Measurements from ENCODE around the gene CELF4.

DNA sequence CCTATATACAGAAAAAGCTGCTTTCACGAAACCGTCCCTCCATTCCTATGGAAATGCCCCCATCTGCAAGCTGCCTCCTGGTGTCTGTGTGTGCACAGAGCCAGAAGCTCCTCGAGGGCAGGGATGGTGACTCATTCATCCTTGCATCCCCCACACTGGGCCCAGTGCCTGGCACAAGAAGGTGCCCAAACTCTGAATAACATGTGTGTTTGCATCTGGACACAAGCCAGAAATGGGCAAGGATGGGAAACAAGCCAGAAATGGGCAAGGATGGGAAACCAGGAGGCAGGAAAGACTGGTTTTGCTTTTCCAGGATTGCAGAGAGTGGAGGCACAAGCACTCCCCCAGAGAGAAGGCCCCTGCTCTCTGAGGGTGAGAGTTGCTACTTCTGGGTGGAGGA lies 313.9 kb downstream of the CELF4 start:
- TF ChIP-seq, protein P1, sequence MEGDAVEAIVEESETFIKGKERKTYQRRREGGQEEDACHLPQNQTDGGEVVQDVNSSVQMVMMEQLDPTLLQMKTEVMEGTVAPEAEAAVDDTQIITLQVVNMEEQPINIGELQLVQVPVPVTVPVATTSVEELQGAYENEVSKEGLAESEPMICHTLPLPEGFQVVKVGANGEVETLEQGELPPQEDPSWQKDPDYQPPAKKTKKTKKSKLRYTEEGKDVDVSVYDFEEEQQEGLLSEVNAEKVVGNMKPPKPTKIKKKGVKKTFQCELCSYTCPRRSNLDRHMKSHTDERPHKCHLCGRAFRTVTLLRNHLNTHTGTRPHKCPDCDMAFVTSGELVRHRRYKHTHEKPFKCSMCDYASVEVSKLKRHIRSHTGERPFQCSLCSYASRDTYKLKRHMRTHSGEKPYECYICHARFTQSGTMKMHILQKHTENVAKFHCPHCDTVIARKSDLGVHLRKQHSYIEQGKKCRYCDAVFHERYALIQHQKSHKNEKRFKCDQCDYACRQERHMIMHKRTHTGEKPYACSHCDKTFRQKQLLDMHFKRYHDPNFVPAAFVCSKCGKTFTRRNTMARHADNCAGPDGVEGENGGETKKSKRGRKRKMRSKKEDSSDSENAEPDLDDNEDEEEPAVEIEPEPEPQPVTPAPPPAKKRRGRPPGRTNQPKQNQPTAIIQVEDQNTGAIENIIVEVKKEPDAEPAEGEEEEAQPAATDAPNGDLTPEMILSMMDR (IDR thresholded peaks at IDR 0.05; ENCODE audit: low read depth, low read length, poor library complexity, severe bottlenecking) = no peak
- TF ChIP-seq EZH2phosphoT487 (IDR thresholded peaks at IDR 0.05; ENCODE audit: borderline replicate concordance, low read length) = no peak
